ENCODE data around the gene SFMBT2. TPM values are rescaled to one million over a fixed set of nuclear protein-coding genes. Genes with fewer than 3 reads are reported as not detected.
A peak's percentile ranks its signal among the peaks of the same experiment; 100 is the strongest.

SFMBT2 gene
- total RNA-seq, 2 donors from 2014 or later, result 7.9 TPM

- Histone ChIP-seq H3K27ac (no peak overlapping the region), H3K36me3 (no peaks in the 10 kb centered on the region)
Measured at GRCh38 chr10:7359356-7359755, 51.5 kb downstream of the SFMBT2 start.

GRCh38 chr10:7357193-7357592 is 53.6 kb downstream of the SFMBT2 start:
- no peak for TF ChIP-seq CTCF (IDR thresholded peaks at IDR 0.05)
- no peak overlapping the region for H3K27ac ChIP-seq
- no peak for DNase-seq (ENCODE audit: low spot score)
- no peak overlapping the region for H3K4me3 ChIP-seq
- H3K9me3 ChIP-seq, result no peaks in the 10 kb centered on the region
- H3K36me3 ChIP-seq, result no peaks in the 10 kb centered on the region
- H3K4me1 ChIP-seq, result no peaks in the 10 kb centered on the region
- no peaks in the 10 kb centered on the region for H3K27me3 ChIP-seq

More at GRCh38 chr10:7359356-7359755, 51.5 kb downstream of the SFMBT2 start:
- H3K4me1 ChIP-seq, result no peaks in the 10 kb centered on the region
- no peak for DNase-seq (ENCODE audit: low spot score)
- H3K4me3 ChIP-seq, result no peak overlapping the region
- H3K27me3 ChIP-seq, result no peaks in the 10 kb centered on the region
- no peak for TF ChIP-seq CTCF (IDR thresholded peaks at IDR 0.05)
- no peaks in the 10 kb centered on the region for H3K9me3 ChIP-seq

GRCh38 chr10:7354330-7355047 is 56.3 kb downstream of the SFMBT2 start:
- H3K4me1 ChIP-seq, result no peaks in the 10 kb centered on the region
- H3K27me3 ChIP-seq, result no peaks in the 10 kb centered on the region
- DNase-seq (ENCODE audit: low spot score), result no peak
- H3K4me3 ChIP-seq, result no peak overlapping the region
- peak overlapping the region in 1 of 2 donors; percentile 19 for H3K27ac ChIP-seq
- H3K36me3 ChIP-seq, result no peaks in the 10 kb centered on the region
- H3K9me3 ChIP-seq, result no peaks in the 10 kb centered on the region
- TF ChIP-seq CTCF (IDR thresholded peaks at IDR 0.05), result no peak

GRCh38 chr10:7351894-7352293 is 58.9 kb downstream of the SFMBT2 start:
- no peak for DNase-seq (ENCODE audit: low spot score)
- TF ChIP-seq CTCF (IDR thresholded peaks at IDR 0.05), result no peak
- Histone ChIP-seq H3K27me3 (no peaks in the 10 kb centered on the region), H3K36me3 (no peaks in the 10 kb centered on the region), H3K4me1 (no peaks in the 10 kb centered on the region), H3K4me3 (no peak overlapping the region), H3K27ac (no peak overlapping the region), H3K9me3 (no peaks in the 10 kb centered on the region)

- peaks cover 0 to under 1% of the 10 kb centered on the region in 2 donors for H3K4me1 ChIP-seq
- TF ChIP-seq CTCF (IDR thresholded peaks at IDR 0.05), result no peak
- no peaks in the 10 kb centered on the region for H3K36me3 ChIP-seq
- H3K4me3 ChIP-seq, result no peak overlapping the region
- H3K27ac ChIP-seq, result no peak overlapping the region
- no peaks in the 10 kb centered on the region for H3K9me3 ChIP-seq
- DNase-seq (ENCODE audit: low spot score), result no peak
- H3K27me3 ChIP-seq, result no peaks in the 10 kb centered on the region
Measured at GRCh38 chr10:7350541-7351195, 60.2 kb downstream of the SFMBT2 start.

Data from right atrium auricular region (tissue), 2 donors.